K562 (cell line): ENCODE data around the gene PRKACA. TPM values are rescaled to one million over a fixed set of nuclear protein-coding genes. Genes with fewer than 3 reads are reported as not detected.
A peak's percentile ranks its signal among the peaks of the same experiment; 100 is the strongest.

ENCODE experiments used
- CREM ChIP-seq: IDR thresholded peaks from 2 replicates; pipeline ENCODE4 v1.6.1; 2014; ENCODE audit warnings: antibody characterized with exemption, low read depth
- CTCFL ChIP-seq: IDR thresholded peaks from 2 replicates; pipeline ENCODE4 v1.6.1; 2011; ENCODE audit warnings: borderline replicate concordance, low read depth, mild to moderate bottlenecking, moderate library complexity, low read length; ENCODE audit not compliant: insufficient read depth, poor library complexity, severe bottlenecking
- FOXA3 ChIP-seq, 2 experiments: fragments of 450-650 bp in 1 of 2; sonication (generic) in 1 of 2; formaldehyde crosslinking; IDR thresholded peaks in 1 of 2; conservative IDR thresholded peaks in 1 of 2; 2 replicates each; pipeline versions ENCODE4 v1.4.0 to v1.8.0; 2020 to 2022; ENCODE audit warnings: mild to moderate bottlenecking in 2 of 2, missing genetic modification reagents in 1 of 2
- MBD1 ChIP-seq: fragments of 250-450 bp; sonication (Bioruptor Pico); IDR thresholded peaks from 2 replicates; pipeline ENCODE4 v1.8.0; 2022; ENCODE audit warnings: inconsistent platforms
- MIER1 ChIP-seq: fragments of 450-650 bp; IDR thresholded peaks from 2 replicates; pipeline ENCODE4 v1.6.1; 2016; ENCODE audit warnings: antibody characterized with exemption, mild to moderate bottlenecking, low read depth
- MLX ChIP-seq, 2 experiments: fragments of 450-650 bp in 1 of 2; sonication (generic) in 1 of 2; formaldehyde crosslinking; conservative IDR thresholded peaks; 2 replicates each; pipeline versions ENCODE4 v1.4.0 to v1.8.1; 2020 to 2022; ENCODE audit warnings: mild to moderate bottlenecking in 1 of 2, missing genetic modification reagents in 1 of 2
- NCOA2 ChIP-seq, 2 experiments: fragments of 450-650 bp; IDR thresholded peaks; 2 replicates each; pipeline ENCODE4 v1.6.1; 2018; ENCODE audit warnings: mild to moderate bottlenecking in 2 of 2, moderate library complexity in 1 of 2; ENCODE audit not compliant: partially characterized antibody in 2 of 2
- NKRF ChIP-seq: fragments of 450-650 bp; IDR thresholded peaks from 2 replicates; pipeline ENCODE4 v1.6.1; 2016; ENCODE audit warnings: borderline replicate concordance
- RBBP5 ChIP-seq: fragments of 200-600 bp; sonication (generic); IDR thresholded peaks from 2 replicates; pipeline ENCODE4 v1.6.1; 2012; ENCODE audit warnings: borderline replicate concordance, mild to moderate bottlenecking, low read length, control low read depth, inconsistent platforms; ENCODE audit not compliant: insufficient read depth, poor library complexity, severe bottlenecking
- SRSF7 ChIP-seq: fragments of 200-400 bp; formaldehyde crosslinking; optimal IDR thresholded peaks from 2 replicates; pipeline ENCODE3; 2017; ENCODE audit warnings: mild to moderate bottlenecking, low read depth, low read length
- SRSF9 ChIP-seq: fragments of 200-400 bp; formaldehyde crosslinking; IDR thresholded peaks from 2 replicates; pipeline ENCODE4 v1.6.1; 2017; ENCODE audit warnings: low read depth, low read length, borderline replicate concordance
- TEAD2 ChIP-seq: fragments of 450-650 bp; IDR thresholded peaks from 2 replicates; pipeline ENCODE4 v1.6.1; 2016; ENCODE audit warnings: missing genetic modification characterization, control low read depth, missing compliant biosample characterization
- ZNF592 ChIP-seq: fragments of 450-650 bp; IDR thresholded peaks from 2 replicates; pipeline ENCODE4 v1.6.1; 2017; ENCODE audit warnings: antibody characterized with exemption, mild to moderate bottlenecking
- polyA plus RNA-seq, 8 experiments: library from polyadenylated mRNA; depleted of rRNA in 4 of 8; stranded (reverse) in 5 of 8; unstranded in 3 of 8; fragments of >200 nt; fragmentation: Nextera tagmentation in 2 of 8; fragmentation: Illumina TruSeq in 1 of 8; extraction: Ambion mirVana in 2 of 8; extraction: Trizol in 1 of 8; gene quantifications; 2 replicates each; pipeline versions ENCODE4 v1.2.1 to v1.2.3, GENCODE V29; 2011 to 2014; ENCODE audit warnings: inconsistent platforms in 1 of 8, missing spikeins in 1 of 8
- total RNA-seq, 7 experiments: library from RNA; depleted of rRNA in 6 of 7; stranded (reverse); fragments of >200 nt in 6 of 7; fragmentation: Illumina TruSeq in 2 of 7; extraction: Trizol in 2 of 7; gene quantifications; 2 replicates each; pipeline versions ENCODE4 v1.2.1 to v1.2.3, GENCODE V29; 2011 to 2021; ENCODE audit warnings: low replicate concordance in 1 of 7

Gene PRKACA
- total and polyA plus RNA-seq, 9 of the 15 experiments (the other 6 are each of a cell fraction or from before 2014, with no cell fraction given) = 1.2 to 63.1 (median 13.0) TPM

GRCh38 chr19:14136509-14137281, 19.1 kb upstream of the PRKACA start, which contains the start of gene ASF1B (continued):
- TF ChIP-seq ZNF592 (0 out of 2 replicates have a peak, but pooled peaks have one; percentile 33), SRSF7 (no peak), SRSF9 (no peak), TEAD2 (tag) (no peak), RBBP5 (peak; percentile 2), CREM (peak; percentile 71), MIER1 (no peak), NCOA2 (IDR thresholded peaks at IDR 0.05; ENCODE audit: partially characterized antibody in 2 of 2) (no peak), MBD1 (CRISPR knock-in tag) (no peak), CTCFL (peak; percentile 89), FOXA3 (CRISPR knock-in tag; conservative IDR thresholded peaks at IDR 0.05 in 1 of 2, IDR thresholded peaks at IDR 0.05 in 1 of 2) (peak in 1 of 2 experiments; percentile 40; a peak in 1 of 4 replicates), NKRF (peak; percentile 73; the same call in 1 of the 2 replicates), MLX (CRISPR knock-in tag; conservative IDR thresholded peaks at IDR 0.05) (no peak)
